22Rv1 (cell line): ENCODE data around the gene MRPL41.
"Not testable (repeated sequence)": the region's sequence is repeated elsewhere in the genome, so short reads cannot be mapped to it uniquely, and the experiment has no call there.

ENCODE experiments used
- H3K27ac ChIP-seq: fragments of 450-650 bp; 2 replicates; pipeline ENCODE4 v1.5.1; 2017
- ZFX ChIP-seq: fragments of 450-650 bp; IDR thresholded peaks from 2 replicates; pipeline ENCODE4 v1.6.1; 2017; ENCODE audit warnings: antibody characterized with exemption, borderline replicate concordance
- TF ChIP-seq, protein P1 (sequence below): fragments of 450-650 bp; IDR thresholded peaks from 2 replicates; pipeline ENCODE4 v1.5.1; 2017; ENCODE audit warnings: mild to moderate bottlenecking

Gene MRPL41

GRCh38 chr9:137590469-137591383 is 39.0 kb downstream of the MRPL41 start, which contains the start of gene ZMYND19:
ZMYND19 (minus strand) TSS chr9:137590512; CDS start chr9:137590263, 249 bp downstream.
- TF ChIP-seq ZFX = no peak
- TF ChIP-seq, protein P1, sequence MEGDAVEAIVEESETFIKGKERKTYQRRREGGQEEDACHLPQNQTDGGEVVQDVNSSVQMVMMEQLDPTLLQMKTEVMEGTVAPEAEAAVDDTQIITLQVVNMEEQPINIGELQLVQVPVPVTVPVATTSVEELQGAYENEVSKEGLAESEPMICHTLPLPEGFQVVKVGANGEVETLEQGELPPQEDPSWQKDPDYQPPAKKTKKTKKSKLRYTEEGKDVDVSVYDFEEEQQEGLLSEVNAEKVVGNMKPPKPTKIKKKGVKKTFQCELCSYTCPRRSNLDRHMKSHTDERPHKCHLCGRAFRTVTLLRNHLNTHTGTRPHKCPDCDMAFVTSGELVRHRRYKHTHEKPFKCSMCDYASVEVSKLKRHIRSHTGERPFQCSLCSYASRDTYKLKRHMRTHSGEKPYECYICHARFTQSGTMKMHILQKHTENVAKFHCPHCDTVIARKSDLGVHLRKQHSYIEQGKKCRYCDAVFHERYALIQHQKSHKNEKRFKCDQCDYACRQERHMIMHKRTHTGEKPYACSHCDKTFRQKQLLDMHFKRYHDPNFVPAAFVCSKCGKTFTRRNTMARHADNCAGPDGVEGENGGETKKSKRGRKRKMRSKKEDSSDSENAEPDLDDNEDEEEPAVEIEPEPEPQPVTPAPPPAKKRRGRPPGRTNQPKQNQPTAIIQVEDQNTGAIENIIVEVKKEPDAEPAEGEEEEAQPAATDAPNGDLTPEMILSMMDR = peak; percentile 24; the same call in 1 of the 2 replicates
- peak within 1 kb of the TSS; percentile 67 for H3K27ac ChIP-seq

DNA sequence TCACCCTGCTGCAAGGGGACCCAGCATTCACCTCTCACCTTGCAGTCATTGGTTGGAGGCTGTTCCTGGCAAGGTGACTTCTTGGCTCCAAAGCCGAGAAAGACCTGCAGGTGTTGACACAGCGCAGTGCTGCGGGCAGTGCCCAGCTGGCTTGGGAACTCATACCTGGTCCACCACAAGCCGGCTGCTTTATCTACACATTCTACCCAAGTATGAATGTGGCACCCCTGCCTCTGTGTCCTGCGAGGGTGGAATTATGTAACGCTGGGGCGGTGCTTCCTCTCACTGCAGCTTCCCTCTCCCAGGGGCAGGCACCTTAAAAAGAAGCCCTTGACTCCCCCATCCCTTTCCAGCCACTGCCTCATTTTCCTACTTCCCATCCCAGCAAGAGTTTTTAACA is 41.1 kb downstream of the MRPL41 start:
- no peak for TF ChIP-seq ZFX
- TF ChIP-seq, protein P1 = no peak
- H3K27ac ChIP-seq = no peak overlapping the region

DNA sequence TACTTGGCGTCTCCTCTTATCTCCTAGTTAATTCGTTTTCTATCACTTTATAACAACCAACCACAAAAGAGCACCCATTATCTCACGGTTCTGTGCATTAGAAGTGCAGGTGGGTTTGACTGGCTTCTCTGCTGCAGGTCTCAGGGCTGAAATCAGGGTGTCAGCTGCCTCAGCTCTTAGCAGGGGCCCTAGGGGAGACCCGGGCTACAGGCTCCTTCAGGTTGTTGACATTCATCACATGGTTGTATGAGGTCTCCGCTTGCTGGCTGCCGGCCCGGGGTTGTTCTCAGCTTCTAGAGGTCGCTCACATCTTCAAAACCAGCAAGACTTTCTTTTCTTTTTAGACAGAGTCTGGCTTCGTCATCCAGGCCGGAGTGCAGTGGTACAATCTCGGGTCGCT is 41.5 kb downstream of the MRPL41 start:
- H3K27ac ChIP-seq = no peak overlapping the region
- TF ChIP-seq, protein P1 = no peak
- TF ChIP-seq ZFX = no peak

GRCh38 chr9:137596577-137596976 is 44.9 kb downstream of the MRPL41 start:
- H3K27ac ChIP-seq = not testable (repeated sequence)

GRCh38 chr9:137598943-137599342 is 47.3 kb downstream of the MRPL41 start:
- no peak for TF ChIP-seq ZFX
- TF ChIP-seq, protein P1 = no peak
- H3K27ac ChIP-seq = no peak overlapping the region
